HG03139 (cell line): ENCODE results near the gene NRIP1.

ENCODE experiments used
- ATAC-seq: cut with Tn5 transposase; IDR thresholded peaks from one replicate; pipeline ENCODE4 v1.9.1; 2021; ENCODE audit not compliant: unreplicated experiment

NRIP1 gene

GRCh38 chr21:15010645-15011044 lies 54.2 kb downstream of the NRIP1 start:
- ATAC-seq: no peak

GRCh38 chr21:15009837-15010363 lies 54.9 kb downstream of the NRIP1 start:
- no peak for ATAC-seq

GRCh38 chr21:15007716-15008296 lies 57.0 kb downstream of the NRIP1 start:
- ATAC-seq: no peak

GRCh38 chr21:15006594-15007230 lies 58.1 kb downstream of the NRIP1 start:
- no peak for ATAC-seq

GRCh38 chr21:15005391-15005790 lies 59.4 kb downstream of the NRIP1 start:
- ATAC-seq: no peak

GRCh38 chr21:15004721-15005370 lies 60.0 kb downstream of the NRIP1 start:
- ATAC-seq: no peak

- ATAC-seq: no peak
Measured at GRCh38 chr21:15003463-15004135, 61.2 kb downstream of the NRIP1 start.

GRCh38 chr21:15001857-15002606 lies 62.8 kb downstream of the NRIP1 start:
- no peak for ATAC-seq

- no peak for ATAC-seq
Measured at GRCh38 chr21:15001113-15001512, 63.7 kb downstream of the NRIP1 start.

- ATAC-seq: no peak
Measured at GRCh38 chr21:15000081-15000480, 64.7 kb downstream of the NRIP1 start.

- ATAC-seq: no peak
Measured at GRCh38 chr21:14998784-14999183, 66.0 kb downstream of the NRIP1 start.

GRCh38 chr21:14998336-14998735 lies 66.5 kb downstream of the NRIP1 start:
- ATAC-seq: no peak

- no peak for ATAC-seq
Measured at GRCh38 chr21:14995695-14996490, 68.9 kb downstream of the NRIP1 start.

- no peak for ATAC-seq
Measured at GRCh38 chr21:14995226-14995625, 69.6 kb downstream of the NRIP1 start.

- no peak for ATAC-seq
Measured at GRCh38 chr21:14993115-14993514, 71.7 kb downstream of the NRIP1 start.

GRCh38 chr21:14991957-14992356 lies 72.8 kb downstream of the NRIP1 start:
- ATAC-seq: no peak

GRCh38 chr21:14989359-14989758 lies 75.4 kb downstream of the NRIP1 start:
- no peak for ATAC-seq

GRCh38 chr21:14988760-14989159 lies 76.0 kb downstream of the NRIP1 start:
- no peak for ATAC-seq

GRCh38 chr21:14987370-14988170 lies 77.2 kb downstream of the NRIP1 start:
- no peak for ATAC-seq
